ENCODE measurements around the gene BCAS3.

The BCAS3 gene

DNA sequence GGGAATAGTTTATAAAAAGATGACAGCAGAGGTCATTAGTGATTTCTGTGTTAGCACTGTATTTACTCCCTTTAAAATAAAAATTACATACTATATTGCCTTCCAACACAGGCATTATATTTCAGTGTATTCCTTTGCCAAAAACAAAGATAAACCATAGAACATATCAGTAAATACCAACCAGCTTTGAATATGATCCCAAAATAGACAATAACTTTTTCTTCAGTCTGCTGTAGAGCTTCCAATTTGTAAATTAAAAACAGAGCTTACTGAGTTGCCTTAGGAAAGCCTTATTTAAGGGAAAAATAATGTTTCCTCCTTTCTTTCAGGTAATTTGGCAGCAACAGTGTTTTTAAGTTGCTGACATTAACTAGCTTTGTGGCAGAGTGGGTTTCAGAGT, 369.9 kb downstream of the BCAS3 start:
- ChIA-PET POLR2A (no interaction called here), CTCF (no interaction called here)
- no peak for DNase-seq (ENCODE audit: extremely low spot score)
- TF ChIP-seq BHLHE40 (IDR thresholded peaks at IDR 0.05; ENCODE audit: borderline replicate concordance) = no peak
- TF ChIP-seq FOXA1 (IDR thresholded peaks at IDR 0.05) = no peak
- no peak for TF ChIP-seq ZNF384 (IDR thresholded peaks at IDR 0.05)
- TF ChIP-seq L3MBTL2 (conservative IDR thresholded peaks at IDR 0.05) = no peak
- TF ChIP-seq LEF1 (IDR thresholded peaks at IDR 0.05; ENCODE audit: borderline replicate concordance) = no peak
- TF ChIP-seq HDGF (IDR thresholded peaks at IDR 0.05; ENCODE audit: borderline replicate concordance) = no peak
- TF ChIP-seq, protein P1, sequence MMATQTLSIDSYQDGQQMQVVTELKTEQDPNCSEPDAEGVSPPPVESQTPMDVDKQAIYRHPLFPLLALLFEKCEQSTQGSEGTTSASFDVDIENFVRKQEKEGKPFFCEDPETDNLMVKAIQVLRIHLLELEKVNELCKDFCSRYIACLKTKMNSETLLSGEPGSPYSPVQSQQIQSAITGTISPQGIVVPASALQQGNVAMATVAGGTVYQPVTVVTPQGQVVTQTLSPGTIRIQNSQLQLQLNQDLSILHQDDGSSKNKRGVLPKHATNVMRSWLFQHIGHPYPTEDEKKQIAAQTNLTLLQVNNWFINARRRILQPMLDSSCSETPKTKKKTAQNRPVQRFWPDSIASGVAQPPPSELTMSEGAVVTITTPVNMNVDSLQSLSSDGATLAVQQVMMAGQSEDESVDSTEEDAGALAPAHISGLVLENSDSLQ (IDR thresholded peaks at IDR 0.05) = no peak
- no peak for TF ChIP-seq FOXK2 (IDR thresholded peaks at IDR 0.05)

DNA sequence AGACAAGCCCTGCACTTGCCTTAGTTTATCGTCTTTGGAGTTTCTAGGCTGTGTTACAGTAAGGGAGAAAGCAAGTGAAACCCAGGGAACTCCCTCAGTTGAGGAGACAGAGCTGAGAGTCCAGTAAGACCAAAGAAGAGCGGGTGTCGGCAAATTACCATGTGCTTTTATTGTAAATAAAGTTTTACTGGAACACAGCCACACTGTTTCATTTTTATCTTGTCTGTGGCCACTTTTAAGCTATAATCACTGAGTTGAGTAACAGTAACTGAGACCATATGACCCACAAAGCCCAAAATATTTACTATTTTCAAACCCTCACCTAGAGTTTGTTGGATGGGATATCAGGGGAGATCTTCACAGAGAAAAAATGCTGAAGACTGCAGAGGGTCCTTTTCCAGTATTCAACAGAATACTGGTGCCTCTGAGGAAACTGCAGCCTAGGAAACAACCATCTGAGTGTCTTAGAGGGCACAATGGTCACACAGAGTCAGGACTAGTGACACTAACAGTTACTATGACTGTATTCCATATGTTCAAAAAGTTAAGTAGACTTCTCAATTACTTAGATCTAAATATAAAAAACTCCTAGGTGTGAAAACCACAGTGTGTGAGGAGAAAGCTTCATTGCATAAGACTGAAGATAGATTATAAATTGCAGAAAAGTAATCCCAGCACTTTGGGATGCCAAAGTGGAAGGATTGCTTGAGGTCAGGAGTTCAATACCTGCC, 370.9 kb downstream of the BCAS3 start:
- TF ChIP-seq ELF4 (IDR thresholded peaks at IDR 0.05) (no peak), FOXA1 (IDR thresholded peaks at IDR 0.05) (no peak), NFRKB (IDR thresholded peaks at IDR 0.05) (no peak), ZNF384 (IDR thresholded peaks at IDR 0.05) (no peak), SP1 (IDR thresholded peaks at IDR 0.05) (no peak), SUZ12 (IDR thresholded peaks at IDR 0.05) (no peak), ARNT (IDR thresholded peaks at IDR 0.05) (no peak), FOXK2 (IDR thresholded peaks at IDR 0.05) (no peak), HDGF (IDR thresholded peaks at IDR 0.05; ENCODE audit: borderline replicate concordance) (no peak), FOXM1 (IDR thresholded peaks at IDR 0.05; ENCODE audit: borderline replicate concordance) (no peak), LEF1 (IDR thresholded peaks at IDR 0.05; ENCODE audit: borderline replicate concordance) (no peak), CTBP1 (IDR thresholded peaks at IDR 0.05; ENCODE audit: borderline replicate concordance) (no peak), BHLHE40 (IDR thresholded peaks at IDR 0.05; ENCODE audit: borderline replicate concordance) (no peak), L3MBTL2 (conservative IDR thresholded peaks at IDR 0.05) (no peak), TARDBP (IDR thresholded peaks at IDR 0.05) (no peak)
- TF ChIP-seq, protein P1 (IDR thresholded peaks at IDR 0.05) = no peak
- CTCF ChIA-PET = no interaction called here
- no peak for DNase-seq (ENCODE audit: extremely low spot score)
- POLR2A ChIA-PET = no interaction called here

DNA sequence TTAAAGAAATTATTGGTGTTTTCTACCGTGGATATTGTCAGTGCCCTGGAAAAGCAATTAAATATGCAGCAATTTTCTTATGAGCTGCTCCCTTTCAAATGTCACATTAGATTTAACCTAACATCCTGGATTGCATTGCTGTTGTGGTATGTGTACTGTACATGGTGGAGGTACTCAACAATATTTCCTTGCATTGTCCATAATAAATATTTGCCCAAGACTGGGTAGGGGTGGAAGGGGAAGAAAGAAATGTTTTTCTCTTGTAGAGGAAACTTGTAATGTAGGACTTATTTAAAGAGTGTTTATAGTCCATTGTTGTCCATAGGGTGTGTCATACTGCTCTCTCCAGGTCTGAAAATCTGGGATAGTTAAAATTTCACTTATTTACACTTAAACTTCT, 375.8 kb downstream of the BCAS3 start:
- ChIA-PET POLR2A (no interaction called here), CTCF (interaction anchor here (0.5 kb wide), 1 partner anchor 11 kb away, joined by 4 read pairs; no protein-coding TSS in a partner anchor)

DNA sequence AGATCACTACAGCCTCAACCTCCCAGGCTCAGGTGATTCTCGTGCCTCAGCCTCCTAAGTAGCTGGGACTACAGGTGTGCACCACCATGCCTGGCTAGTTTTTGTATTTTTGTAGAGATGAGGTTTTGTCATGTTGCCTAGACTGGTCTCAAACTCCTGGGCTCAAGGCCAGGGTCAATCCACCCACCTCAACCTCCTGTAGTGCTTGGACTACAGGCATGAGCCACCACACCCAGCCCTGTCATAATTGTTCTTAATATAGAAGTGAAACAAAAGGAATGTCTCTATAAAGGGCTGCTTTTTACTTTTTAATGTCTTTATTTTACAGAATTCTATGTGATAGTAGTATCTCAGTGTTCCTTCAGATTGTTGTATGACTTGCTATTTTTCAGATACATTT, 376.8 kb downstream of the BCAS3 start:
- TF ChIP-seq FOXA1 (IDR thresholded peaks at IDR 0.05) (no peak), SUZ12 (IDR thresholded peaks at IDR 0.05) (no peak), ARNT (IDR thresholded peaks at IDR 0.05) (no peak), NFRKB (IDR thresholded peaks at IDR 0.05) (no peak), CTBP1 (IDR thresholded peaks at IDR 0.05; ENCODE audit: borderline replicate concordance) (no peak), L3MBTL2 (conservative IDR thresholded peaks at IDR 0.05) (no peak), FOXK2 (IDR thresholded peaks at IDR 0.05) (no peak), BHLHE40 (IDR thresholded peaks at IDR 0.05; ENCODE audit: borderline replicate concordance) (no peak), TARDBP (IDR thresholded peaks at IDR 0.05) (no peak), SP1 (IDR thresholded peaks at IDR 0.05) (no peak), FOXM1 (IDR thresholded peaks at IDR 0.05; ENCODE audit: borderline replicate concordance) (no peak), ZNF384 (IDR thresholded peaks at IDR 0.05) (no peak), HDGF (IDR thresholded peaks at IDR 0.05; ENCODE audit: borderline replicate concordance) (no peak)
- TF ChIP-seq, protein P1 (IDR thresholded peaks at IDR 0.05) = no peak
- no peak for DNase-seq (ENCODE audit: extremely low spot score)
- ChIA-PET POLR2A (no interaction called here), CTCF (no interaction called here)

More for the DNA sequence above, 375.8 kb downstream of the BCAS3 start:
- TF ChIP-seq SP1 (IDR thresholded peaks at IDR 0.05) (no peak), LEF1 (IDR thresholded peaks at IDR 0.05; ENCODE audit: borderline replicate concordance) (no peak), FOXM1 (IDR thresholded peaks at IDR 0.05; ENCODE audit: borderline replicate concordance) (no peak), FOXK2 (IDR thresholded peaks at IDR 0.05) (no peak), ZNF384 (IDR thresholded peaks at IDR 0.05) (no peak), SUZ12 (IDR thresholded peaks at IDR 0.05) (no peak), ARNT (IDR thresholded peaks at IDR 0.05) (no peak), HDGF (IDR thresholded peaks at IDR 0.05; ENCODE audit: borderline replicate concordance) (no peak), BHLHE40 (IDR thresholded peaks at IDR 0.05; ENCODE audit: borderline replicate concordance) (no peak), NFRKB (IDR thresholded peaks at IDR 0.05) (no peak), FOXA1 (IDR thresholded peaks at IDR 0.05) (no peak), CTBP1 (IDR thresholded peaks at IDR 0.05; ENCODE audit: borderline replicate concordance) (no peak), L3MBTL2 (conservative IDR thresholded peaks at IDR 0.05) (no peak), TARDBP (IDR thresholded peaks at IDR 0.05) (no peak), ELF4 (IDR thresholded peaks at IDR 0.05) (no peak)
- TF ChIP-seq, protein P1 (IDR thresholded peaks at IDR 0.05) = no peak
- DNase-seq (ENCODE audit: extremely low spot score) = no peak

DNA sequence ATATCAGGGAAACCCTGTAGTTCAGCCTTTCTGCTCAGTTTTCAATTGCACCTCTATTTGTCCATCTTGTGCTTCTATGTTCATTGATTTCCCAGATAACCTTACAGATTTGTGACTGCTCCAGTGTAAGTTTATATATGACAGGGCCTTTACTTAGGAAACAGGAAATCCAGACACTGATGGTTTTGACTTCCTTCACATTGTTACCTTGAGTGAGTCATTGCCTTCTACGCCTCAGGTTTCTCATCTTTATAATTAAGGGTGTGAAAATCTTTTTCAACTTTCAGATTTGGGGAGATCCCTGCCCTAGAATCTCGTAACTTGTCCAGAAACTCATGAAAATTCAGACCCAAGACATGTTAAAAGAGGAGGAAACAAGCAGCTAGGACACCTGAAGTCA, 379.6 kb downstream of the BCAS3 start:
- ChIA-PET CTCF (no interaction called here), POLR2A (no interaction called here)
- no peak for DNase-seq (ENCODE audit: extremely low spot score)
- no peak for TF ChIP-seq FOXM1 (IDR thresholded peaks at IDR 0.05; ENCODE audit: borderline replicate concordance)
- no peak for TF ChIP-seq HDGF (IDR thresholded peaks at IDR 0.05; ENCODE audit: borderline replicate concordance)
- no peak for TF ChIP-seq SP1 (IDR thresholded peaks at IDR 0.05)
- TF ChIP-seq L3MBTL2 (conservative IDR thresholded peaks at IDR 0.05) = no peak
- TF ChIP-seq, protein P1 (IDR thresholded peaks at IDR 0.05) = no peak
- TF ChIP-seq SUZ12 (IDR thresholded peaks at IDR 0.05) = no peak
- no peak for TF ChIP-seq BHLHE40 (IDR thresholded peaks at IDR 0.05; ENCODE audit: borderline replicate concordance)
- TF ChIP-seq CTBP1 (IDR thresholded peaks at IDR 0.05; ENCODE audit: borderline replicate concordance) = no peak
- TF ChIP-seq FOXA1 (IDR thresholded peaks at IDR 0.05) = no peak
- no peak for TF ChIP-seq LEF1 (IDR thresholded peaks at IDR 0.05; ENCODE audit: borderline replicate concordance)
- no peak for TF ChIP-seq FOXK2 (IDR thresholded peaks at IDR 0.05)
- TF ChIP-seq ELF4 (IDR thresholded peaks at IDR 0.05) = no peak
- no peak for TF ChIP-seq TARDBP (IDR thresholded peaks at IDR 0.05)
- TF ChIP-seq ZNF384 (IDR thresholded peaks at IDR 0.05) = no peak
- TF ChIP-seq NFRKB (IDR thresholded peaks at IDR 0.05) = no peak
- TF ChIP-seq ARNT (IDR thresholded peaks at IDR 0.05) = no peak
